Naive thymus-derived CD8-positive, alpha-beta T cell (primary cell): ENCODE results near the gene USHBP1. TPM values are rescaled to one million over a fixed set of nuclear protein-coding genes. Genes with fewer than 3 reads are reported as not detected.

Experiments
- polyA plus RNA-seq, 3 donors: library from polyadenylated mRNA; unstranded; fragments of 300-500 nt; fragmentation: Illumina TruSeq; gene quantifications; one replicate each; pipeline ENCODE4 v1.2.3, GENCODE V29; 2021
- total RNA-seq, 8 experiments: library from RNA in 2 of 8; stranded (reverse) in 2 of 8; gene quantifications; one replicate each; pipeline ENCODE4 v1.2.3 and lab custom pipeline; 2021 to 2026

USHBP1 gene
- total and polyA plus RNA-seq, 5 experiments from 2014 or later = not detected

Other genes with a start within 250 kb of the USHBP1 start
- 1 to 10 TPM; 6.4 to 7.5 TPM for gene CPAMD8, start 237.9 kb downstream of the USHBP1 start, total RNA-seq
- gene CPAMD8, start 237.9 kb downstream of the USHBP1 start, polyA plus RNA-seq = 1 to 10 TPM in 2 of 3 donors, under 1 TPM in 1; 0.89 to 2.1 (median 1.1) TPM
- 10 to 100 TPM; 18.3 to 20.4 TPM for gene HAUS8, start 189.3 kb downstream of the USHBP1 start, total RNA-seq
- gene HAUS8, start 189.3 kb downstream of the USHBP1 start, polyA plus RNA-seq = 10 to 100 TPM in 1 of 3 donors, 1 to 10 TPM in 2; 5.3 to 11.9 (median 5.9) TPM
- gene MYO9B, start 189.0 kb downstream of the USHBP1 start, total RNA-seq = 100 to 1,000 TPM; 169 to 171 TPM
- 10 to 100 TPM in 1 of 3 donors, 1 to 10 TPM in 2; 3.3 to 22.3 (median 8.0) TPM for gene MYO9B, start 189.0 kb downstream of the USHBP1 start, polyA plus RNA-seq
- gene USE1, start 49.4 kb downstream of the USHBP1 start, total RNA-seq = 10 to 100 TPM; 49.7 to 56.7 TPM
- gene USE1, start 49.4 kb downstream of the USHBP1 start, polyA plus RNA-seq = 10 to 100 TPM; 50.4 to 69.0 (median 57.0) TPM
- gene OCEL1, start 38.5 kb downstream of the USHBP1 start, total RNA-seq = 10 to 100 TPM; 38.9 to 42.3 TPM
- 10 to 100 TPM; 21.9 to 52.4 (median 40.1) TPM for gene OCEL1, start 38.5 kb downstream of the USHBP1 start, polyA plus RNA-seq
- 1 to 10 TPM; 1.1 to 1.6 TPM for gene NR2F6, start 18.8 kb downstream of the USHBP1 start, total RNA-seq
- 1 to 10 TPM in 2 of 3 donors, under 1 TPM in 1; 0.93 to 1.5 (median 1.3) TPM for gene NR2F6, start 18.8 kb downstream of the USHBP1 start, polyA plus RNA-seq
- 100 to 1,000 TPM; 104 to 105 TPM for gene BABAM1, start 2.7 kb upstream of the USHBP1 start, total RNA-seq
- gene BABAM1, start 2.7 kb upstream of the USHBP1 start, polyA plus RNA-seq = 100 to 1,000 TPM; 102 to 106 (median 106) TPM
- 1 to 10 TPM; 2.1 to 3.4 TPM for gene ANKLE1, start 17.2 kb upstream of the USHBP1 start, total RNA-seq
- 1 to 10 TPM in 2 of 3 donors, under 1 TPM in 1; 0.05 to 1.4 (median 1.0) TPM for gene ANKLE1, start 17.2 kb upstream of the USHBP1 start, polyA plus RNA-seq
- gene ABHD8, start 38.7 kb upstream of the USHBP1 start, total RNA-seq = 10 to 100 TPM; 10.4 TPM
- 1 to 10 TPM; 6.4 to 9.2 (median 9.0) TPM for gene ABHD8, start 38.7 kb upstream of the USHBP1 start, polyA plus RNA-seq
- gene MRPL34, start 41.1 kb upstream of the USHBP1 start, total RNA-seq = 10 to 100 TPM; 69.3 to 71.1 TPM
- 100 to 1,000 TPM; 216 to 221 (median 221) TPM for gene MRPL34, start 41.1 kb upstream of the USHBP1 start, polyA plus RNA-seq
- gene DDA1, start 44.8 kb upstream of the USHBP1 start, total RNA-seq = 10 to 100 TPM; 31.2 to 32.2 TPM
- 10 to 100 TPM; 23.7 to 32.6 (median 23.9) TPM for gene DDA1, start 44.8 kb upstream of the USHBP1 start, polyA plus RNA-seq
- 10 to 100 TPM; 15.7 to 18.4 TPM for gene ANO8, start 70.1 kb upstream of the USHBP1 start, total RNA-seq
- gene ANO8, start 70.1 kb upstream of the USHBP1 start, polyA plus RNA-seq = under 1 TPM; 0.08 to 0.29 (median 0.20) TPM
- gene GTPBP3, start 72.8 kb upstream of the USHBP1 start, total RNA-seq = 10 to 100 TPM; 51.4 to 55.6 TPM
- 10 to 100 TPM in 2 of 3 donors, 1 to 10 TPM in 1; 6.6 to 13.6 (median 10.3) TPM for gene GTPBP3, start 72.8 kb upstream of the USHBP1 start, polyA plus RNA-seq
- not detected for gene PLVAP, start 112.6 kb upstream of the USHBP1 start, total RNA-seq
- gene PLVAP, start 112.6 kb upstream of the USHBP1 start, polyA plus RNA-seq = not detected
- 1 to 10 TPM; 2.4 to 3.4 TPM for gene CCDC194, start 129.5 kb upstream of the USHBP1 start, total RNA-seq
- not detected for gene CCDC194, start 129.5 kb upstream of the USHBP1 start, polyA plus RNA-seq
- 10 to 100 TPM; 41.8 to 45.0 TPM for gene BST2, start 140.9 kb upstream of the USHBP1 start, total RNA-seq
- gene BST2, start 140.9 kb upstream of the USHBP1 start, polyA plus RNA-seq = 100 to 1,000 TPM; 132 to 178 (median 144) TPM
- 10 to 100 TPM; 28.1 to 30.0 TPM for gene MVB12A, start 155.3 kb upstream of the USHBP1 start, total RNA-seq
- gene MVB12A, start 155.3 kb upstream of the USHBP1 start, polyA plus RNA-seq = 10 to 100 TPM; 24.3 to 34.6 (median 31.0) TPM
- gene TMEM221, start 183.9 kb upstream of the USHBP1 start, total RNA-seq = not detected
- gene TMEM221, start 183.9 kb upstream of the USHBP1 start, polyA plus RNA-seq = under 1 TPM in 1 of 3 donors, not detected in 2; 0.13 TPM
- gene NXNL1, start 196.2 kb upstream of the USHBP1 start, total RNA-seq = not detected
- not detected for gene NXNL1, start 196.2 kb upstream of the USHBP1 start, polyA plus RNA-seq
- gene SLC27A1, start 205.8 kb upstream of the USHBP1 start, total RNA-seq = 10 to 100 TPM in 1 of 2 experiments, 1 to 10 TPM in 1; 9.4 to 10.9 TPM
- 10 to 100 TPM; 12.5 to 14.6 (median 13.8) TPM for gene SLC27A1, start 205.8 kb upstream of the USHBP1 start, polyA plus RNA-seq
- gene PGLS, start 246.9 kb upstream of the USHBP1 start, total RNA-seq = 10 to 100 TPM; 78.8 to 82.6 TPM
- 10 to 100 TPM; 68.9 to 73.4 (median 73.0) TPM for gene PGLS, start 246.9 kb upstream of the USHBP1 start, polyA plus RNA-seq